Hypothalamus (tissue), 51 donors: Measurements from ENCODE around the gene MTMR3.
"Not testable (repeated sequence)": the region's sequence is repeated elsewhere in the genome, so short reads cannot be mapped to it uniquely, and the experiment has no call there.

ENCODE experiments used
- DNase-seq, 51 donors: peaks; one replicate each; lab custom pipeline; 2025; lab: John Stamatoyannopoulos, UW

MTMR3 gene

DNA sequence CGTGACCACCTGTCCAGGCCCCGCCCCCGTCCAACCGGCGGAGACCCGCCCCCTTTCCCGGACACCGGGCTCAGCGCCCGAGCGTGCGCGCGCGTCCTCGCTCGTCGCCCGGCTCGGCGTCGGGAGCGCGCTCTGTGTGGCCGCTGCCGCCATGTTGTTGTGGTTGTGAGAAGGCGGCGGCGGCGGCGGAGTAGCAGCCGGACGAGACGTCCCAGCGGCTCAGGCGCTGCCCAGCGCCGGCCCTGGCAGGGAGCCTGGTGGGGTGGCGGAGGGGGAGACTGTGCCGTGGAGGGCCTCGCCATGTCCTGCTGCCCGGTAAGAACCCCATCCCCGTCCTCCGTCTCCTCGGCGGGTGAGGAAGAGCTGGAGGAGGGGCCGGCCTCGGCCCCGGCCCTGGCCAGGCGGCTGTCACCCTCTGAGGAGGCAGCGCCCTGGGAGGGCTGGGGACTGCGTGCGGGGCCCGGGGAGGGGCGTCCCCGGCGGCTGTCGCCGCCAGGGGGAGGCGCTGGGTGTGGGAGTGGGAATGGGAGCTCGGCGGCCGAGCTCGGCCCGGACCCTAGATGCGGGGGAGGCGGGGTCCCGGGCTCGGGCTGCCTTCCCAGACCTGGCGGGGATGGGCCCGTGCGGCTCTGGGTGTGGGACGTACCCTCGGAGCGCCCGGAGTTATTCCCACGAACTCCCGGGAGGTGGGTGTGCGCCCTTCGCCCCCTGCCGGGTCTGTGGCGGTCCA is at the start of gene MTMR3:
Gene MTMR3, plus strand, starts transcription at position 130 of the 730 bp plus-strand sequence. CDS start 87,886 bp downstream, outside the sequence.
- peak; percentile 62 to 95 (median 87) for DNase-seq

DNA sequence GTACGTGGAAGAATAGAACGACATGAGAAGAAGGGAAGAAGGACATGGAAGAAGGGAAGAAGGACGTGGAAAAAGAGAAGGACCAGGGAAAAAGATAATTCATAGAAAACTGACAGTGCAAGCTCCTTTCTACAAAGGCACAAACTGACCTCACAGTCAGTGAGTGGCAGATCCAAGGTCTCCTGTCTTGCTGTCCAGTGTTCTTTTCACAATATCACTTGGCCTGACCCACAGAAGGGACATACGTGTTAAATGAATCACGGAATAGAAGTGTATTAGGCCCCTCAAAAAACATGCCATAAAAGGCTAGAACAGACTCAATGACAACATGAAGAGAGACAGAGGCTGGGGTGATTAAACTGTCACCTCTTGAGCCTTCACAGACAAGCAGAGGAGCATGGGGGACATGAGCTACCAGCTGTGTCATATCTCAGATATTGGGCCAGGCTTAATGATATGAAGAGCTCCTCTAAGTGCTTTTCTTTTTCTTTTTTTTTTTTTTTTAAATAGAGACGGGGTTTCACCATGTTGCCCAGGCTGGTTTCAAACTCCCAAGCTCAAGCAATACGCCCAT is 49.5 kb upstream of the MTMR3 start:
- DNase-seq, result no peak

DNA sequence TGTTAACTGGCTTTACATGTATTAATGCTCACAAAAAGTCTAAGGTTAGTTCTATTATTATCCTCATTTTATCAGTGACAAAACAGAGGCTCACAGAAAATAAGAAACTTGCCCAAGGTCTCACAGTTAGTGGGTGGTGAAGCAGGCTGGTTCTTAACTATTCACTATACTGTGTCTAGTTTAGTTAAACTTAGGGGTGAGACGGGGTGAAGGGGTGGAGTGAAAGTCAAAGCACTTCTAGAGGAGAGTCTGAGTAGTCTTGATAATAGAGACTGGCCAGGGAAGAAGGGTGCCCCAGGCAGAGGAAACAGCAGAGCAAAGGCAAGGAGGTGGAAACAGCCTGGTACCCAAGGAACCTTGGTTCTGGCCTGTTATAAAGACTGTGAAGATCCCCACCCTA is 48.9 kb upstream of the MTMR3 start:
- DNase-seq, result no peak

DNA sequence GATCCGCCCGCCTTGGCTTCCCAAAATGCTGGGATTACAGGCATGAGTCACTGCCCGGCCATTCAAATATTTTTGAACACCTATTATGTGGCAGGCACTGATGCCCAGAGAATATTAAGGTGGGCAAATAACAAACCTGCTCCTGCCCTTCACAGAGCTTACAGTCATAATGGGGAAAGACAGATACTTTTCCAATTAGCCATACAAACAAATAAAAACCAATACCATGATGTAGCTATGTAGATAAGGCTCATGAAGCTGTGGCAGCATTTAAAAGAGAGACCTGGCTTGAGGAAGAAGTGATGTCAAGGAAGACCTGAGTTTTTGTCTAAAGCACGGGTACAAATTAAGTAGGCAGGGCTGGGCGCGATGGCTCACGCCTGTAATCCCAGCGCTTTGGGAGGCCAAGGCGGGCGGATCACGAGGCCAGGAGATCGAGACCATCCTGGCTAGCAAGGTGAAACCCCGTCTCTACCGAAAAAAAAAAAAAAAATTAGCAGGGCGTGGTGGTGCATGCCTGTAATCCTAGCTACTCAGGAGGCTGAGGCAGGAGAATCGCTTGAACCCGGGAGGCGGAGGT is 46.1 kb upstream of the MTMR3 start:
- DNase-seq, result not testable (repeated sequence)

DNA sequence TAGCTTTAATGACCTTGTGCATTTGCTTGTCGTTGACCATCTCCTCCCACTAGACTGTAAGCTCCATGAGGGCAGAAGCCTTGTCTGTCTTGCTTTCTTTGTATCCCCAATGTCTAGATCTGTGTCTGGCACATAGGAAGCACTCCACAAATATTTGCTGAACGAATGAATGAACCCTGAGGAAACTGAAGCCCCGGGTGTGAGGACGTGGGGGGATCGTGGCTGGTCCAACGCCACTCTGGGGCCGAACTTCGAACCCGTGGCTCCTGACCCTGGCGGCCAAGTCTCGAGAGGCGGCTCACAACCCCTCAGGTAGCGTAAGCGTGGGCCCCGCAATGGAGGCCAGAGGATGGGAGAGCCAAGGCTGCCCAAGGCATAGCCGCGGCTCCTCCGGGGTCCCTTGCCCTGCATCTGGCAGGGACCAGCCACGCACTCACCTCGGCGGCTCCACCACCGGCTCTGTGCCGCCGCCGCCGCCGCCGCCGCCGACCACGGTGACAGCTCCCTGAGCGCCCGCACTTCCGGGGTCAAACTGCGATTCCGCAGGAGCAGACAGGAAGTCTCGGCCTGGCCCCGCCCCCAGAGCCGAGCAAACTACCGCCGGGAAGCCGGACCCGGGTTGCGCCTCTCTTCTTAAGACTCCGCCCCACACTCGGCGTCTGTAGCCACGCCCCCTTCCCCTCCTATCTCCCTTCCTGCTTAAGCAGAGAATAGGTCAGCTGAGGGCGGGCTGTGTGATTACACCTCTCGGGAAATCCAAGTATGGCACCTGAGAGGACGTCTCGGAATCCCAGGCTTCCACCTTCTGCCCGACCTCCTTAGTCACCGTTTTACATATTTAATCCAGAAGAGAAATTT is 45.0 kb upstream of the MTMR3 start, which contains the start of gene ASCC2:
Gene ASCC2, minus strand, starts transcription at position 534 of the 858 bp plus-strand sequence. CDS start 5,949 bp downstream, outside the sequence.
- DNase-seq, result peak; percentile 47 to 97 (median 93)

DNA sequence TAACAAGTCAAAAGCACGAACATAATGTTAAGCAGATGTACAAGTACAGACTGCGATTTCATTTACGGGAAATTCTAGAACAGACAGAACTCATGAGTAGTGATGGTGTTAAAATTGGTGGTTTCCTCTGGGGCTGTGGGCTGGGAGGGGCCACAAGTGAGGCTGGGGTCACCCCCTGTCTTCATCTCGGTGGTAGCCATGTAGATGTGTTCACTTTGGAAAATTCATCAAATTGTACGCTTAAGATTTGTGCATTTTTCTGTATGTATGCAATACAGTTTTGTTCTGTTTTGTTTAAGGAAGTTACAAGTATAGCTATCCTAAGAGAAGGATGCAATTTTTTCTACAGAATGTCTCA is 44.4 kb upstream of the MTMR3 start:
- DNase-seq, result no peak

DNA sequence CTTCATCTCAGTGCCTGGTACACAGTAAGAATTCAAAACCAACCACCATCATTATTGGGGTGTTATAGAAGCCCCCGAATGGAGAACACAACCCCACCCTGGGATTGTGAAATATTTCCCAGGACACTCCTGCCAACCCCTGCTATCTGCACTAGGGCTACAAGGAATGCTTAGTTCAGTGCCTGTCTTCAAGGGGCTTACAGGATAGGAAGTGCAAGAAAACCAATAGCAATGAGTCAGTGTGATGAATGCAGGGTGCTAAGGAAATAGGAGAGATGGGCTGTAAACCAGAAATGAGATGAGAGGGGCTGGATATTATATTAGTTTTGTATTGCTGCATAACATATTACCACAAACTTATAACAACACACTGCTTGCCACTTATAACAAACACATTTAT is 43.9 kb upstream of the MTMR3 start:
- DNase-seq, result no peak

DNA sequence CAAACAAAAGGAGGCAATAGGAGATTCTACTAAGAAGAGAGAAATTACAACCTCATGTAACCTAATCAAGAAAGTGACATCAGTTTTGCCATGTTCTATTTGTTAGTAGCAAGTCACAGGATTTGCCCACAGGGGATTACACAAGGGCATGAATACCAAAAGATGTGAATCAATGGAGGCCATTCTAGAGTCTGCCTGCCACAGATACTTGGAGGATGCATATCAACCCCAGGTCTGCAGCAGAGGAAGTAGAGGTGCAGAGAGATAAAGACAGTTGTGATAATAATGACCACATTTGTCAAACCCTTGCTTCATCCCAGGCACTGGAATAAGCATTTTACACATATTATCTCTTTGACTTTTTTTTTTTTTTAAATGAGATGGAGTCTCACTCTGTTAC is 42.5 kb upstream of the MTMR3 start:
- DNase-seq, result no peak

DNA sequence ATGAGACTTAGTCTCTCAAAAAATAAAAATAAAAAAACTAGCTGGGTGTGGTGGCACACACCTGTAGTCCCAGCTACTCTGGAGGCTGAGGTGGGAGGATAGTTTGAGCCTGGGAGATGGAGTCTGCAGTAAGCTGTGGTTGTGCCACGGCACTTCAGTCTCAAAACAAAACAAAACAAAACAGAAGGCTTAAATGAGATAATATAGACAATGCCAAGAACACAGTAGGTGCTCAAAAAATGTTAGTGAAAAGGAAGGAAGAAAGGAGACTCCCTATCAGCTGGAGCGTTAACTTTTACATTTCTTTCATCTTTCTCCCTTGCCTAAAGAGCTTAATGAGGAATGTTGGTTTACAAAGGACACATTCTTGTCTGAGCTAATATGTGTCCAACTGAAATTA is 40.8 kb upstream of the MTMR3 start:
- no peak for DNase-seq

DNA sequence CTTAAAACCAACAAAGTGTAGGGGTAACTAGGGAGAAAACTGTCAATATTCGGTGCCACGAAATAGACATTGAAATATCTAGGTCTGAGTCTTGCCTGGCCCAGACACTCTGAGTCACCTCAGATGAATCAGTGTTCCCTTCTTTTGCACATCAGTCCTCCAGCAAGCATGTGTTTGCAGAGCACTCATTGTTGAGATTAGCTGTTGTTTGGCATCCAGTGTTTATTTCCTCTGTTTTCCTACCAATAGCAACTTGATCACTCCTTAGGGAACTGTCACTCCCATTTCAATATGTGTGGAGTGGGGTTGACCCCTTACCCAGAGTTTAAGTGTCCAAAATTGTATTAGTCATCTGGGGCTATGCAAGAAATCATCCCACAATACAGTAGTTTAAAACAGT is 40.2 kb upstream of the MTMR3 start:
- DNase-seq, result peak in 2 of 51 donors; percentile 31 to 38

DNA sequence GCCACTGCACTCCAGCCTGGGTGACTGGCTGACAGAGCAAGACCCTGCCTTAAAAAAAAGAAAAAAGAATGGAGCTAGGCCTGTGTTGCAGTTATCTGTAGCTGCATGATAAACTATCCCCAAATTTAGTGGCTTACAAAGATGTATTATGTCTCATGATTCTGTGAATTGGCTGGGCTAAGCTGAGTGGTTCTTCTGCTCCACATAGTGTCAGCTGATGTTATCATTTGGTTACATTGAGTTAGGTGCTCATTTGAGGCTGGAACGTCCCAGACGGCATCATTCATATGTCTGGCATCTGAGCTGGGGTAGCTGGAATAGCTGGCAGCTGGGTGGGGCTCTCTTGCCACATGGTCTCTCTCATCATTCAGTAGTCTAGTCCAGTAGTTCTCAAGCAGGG is 36.7 kb upstream of the MTMR3 start:
- no peak for DNase-seq

DNA sequence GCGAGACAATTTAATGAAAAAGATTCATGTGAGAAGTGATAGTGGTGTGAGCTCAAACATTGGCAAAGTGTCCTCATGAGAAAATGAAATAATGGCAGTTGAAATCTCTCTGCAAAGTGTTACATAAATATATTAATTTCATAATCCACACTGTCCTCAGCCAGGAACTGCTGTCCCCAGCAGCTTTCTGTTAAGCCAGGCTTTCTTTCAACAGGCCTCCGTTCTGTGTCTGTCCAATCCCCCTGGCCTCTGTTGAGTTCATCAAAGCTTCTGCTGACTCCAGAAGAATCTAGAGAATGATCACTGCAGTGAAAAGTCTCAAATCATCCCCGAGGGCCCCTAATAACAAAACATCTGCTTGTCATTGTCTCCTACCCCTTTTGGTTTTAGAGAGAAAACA is 34.9 kb upstream of the MTMR3 start:
- DNase-seq, result no peak

DNA sequence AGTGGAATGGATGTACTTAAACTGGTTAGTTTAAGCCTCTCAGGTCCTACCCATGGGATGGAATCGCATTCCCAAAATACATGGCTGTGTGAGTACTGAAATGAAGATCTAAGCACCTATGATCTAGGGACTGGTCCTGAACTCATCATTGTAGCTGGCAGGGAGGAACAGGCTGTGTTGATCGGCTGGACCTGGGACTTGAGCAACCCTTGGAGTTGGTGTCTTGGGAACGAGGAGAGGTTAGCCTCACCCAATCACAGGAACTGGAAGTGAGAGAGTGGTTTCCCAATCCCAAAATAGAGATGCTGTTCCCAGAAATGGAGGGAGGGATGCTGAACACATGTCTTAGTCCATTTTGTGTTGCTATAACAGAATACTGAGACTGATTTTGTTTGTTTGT is 28.5 kb upstream of the MTMR3 start:
- no peak for DNase-seq

DNA sequence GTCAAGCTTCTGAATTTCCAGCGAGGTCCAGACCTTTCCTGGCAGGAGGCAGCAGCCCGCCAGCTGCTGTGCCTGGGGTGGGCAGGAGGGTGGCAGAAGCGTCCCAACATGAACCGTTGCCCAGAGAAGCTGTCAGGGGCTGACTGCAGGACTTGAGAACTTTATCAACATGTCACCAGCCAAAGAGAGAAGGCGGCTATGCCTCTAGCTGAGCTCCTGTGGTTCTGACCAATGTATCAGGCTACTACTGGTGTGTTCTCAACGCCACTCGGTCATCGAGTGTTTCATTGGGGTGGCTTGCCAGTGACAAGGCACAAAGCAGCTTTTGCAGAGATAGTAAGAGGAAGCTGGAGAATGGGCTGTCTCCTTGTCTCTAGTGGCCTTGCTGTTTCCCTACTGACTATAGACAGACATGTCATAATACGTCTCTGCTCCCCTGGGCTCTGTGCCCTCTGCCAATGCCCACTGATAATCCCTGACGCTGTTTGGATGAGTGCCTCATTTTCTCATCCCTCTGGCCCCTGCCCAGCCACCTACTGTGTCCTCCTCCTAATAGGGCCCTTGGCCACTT is 27.3 kb upstream of the MTMR3 start:
- DNase-seq, result peak in 8 of 51 donors; percentile 6 to 27 (median 12)

DNA sequence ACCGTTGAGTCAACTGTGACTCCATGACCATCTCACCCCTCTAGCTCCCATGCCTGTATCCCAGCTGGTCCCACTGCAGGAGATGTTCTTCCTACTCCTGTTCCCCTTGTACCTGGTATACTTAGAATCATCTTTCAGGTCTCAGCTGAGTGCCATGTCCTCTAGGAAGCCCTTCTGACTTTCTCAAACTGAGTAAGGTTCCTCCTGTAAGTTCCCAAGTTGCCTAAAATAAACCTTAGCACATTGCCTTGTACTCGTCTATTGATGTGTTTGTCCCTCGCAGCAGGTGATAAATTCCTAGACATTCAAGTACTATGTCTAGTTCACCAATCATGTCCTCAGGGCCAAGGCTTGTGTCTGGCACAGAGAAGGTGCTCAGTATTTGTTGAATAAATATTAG is 26.5 kb upstream of the MTMR3 start:
- DNase-seq, result no peak

DNA sequence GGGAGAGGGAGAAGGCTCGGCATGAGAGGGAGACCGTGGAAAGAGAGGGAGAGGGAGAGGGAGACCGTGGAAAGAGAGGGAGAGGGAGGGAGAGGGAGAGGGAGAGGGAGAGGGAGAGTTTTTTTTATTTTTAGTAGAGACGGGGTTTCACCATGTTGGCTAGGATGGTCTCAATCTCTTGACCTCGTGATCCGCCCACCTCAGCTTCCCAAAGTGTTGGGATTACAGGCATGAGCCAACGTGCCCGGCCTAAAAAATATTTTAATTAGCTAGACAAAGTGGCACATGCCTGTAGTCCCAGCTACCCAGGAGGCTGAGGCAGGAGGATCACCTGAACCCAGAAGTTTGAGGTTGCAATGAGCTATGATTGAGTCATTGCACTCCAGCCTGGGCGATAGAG is 23.9 kb upstream of the MTMR3 start:
- DNase-seq, result not testable (repeated sequence)

DNA sequence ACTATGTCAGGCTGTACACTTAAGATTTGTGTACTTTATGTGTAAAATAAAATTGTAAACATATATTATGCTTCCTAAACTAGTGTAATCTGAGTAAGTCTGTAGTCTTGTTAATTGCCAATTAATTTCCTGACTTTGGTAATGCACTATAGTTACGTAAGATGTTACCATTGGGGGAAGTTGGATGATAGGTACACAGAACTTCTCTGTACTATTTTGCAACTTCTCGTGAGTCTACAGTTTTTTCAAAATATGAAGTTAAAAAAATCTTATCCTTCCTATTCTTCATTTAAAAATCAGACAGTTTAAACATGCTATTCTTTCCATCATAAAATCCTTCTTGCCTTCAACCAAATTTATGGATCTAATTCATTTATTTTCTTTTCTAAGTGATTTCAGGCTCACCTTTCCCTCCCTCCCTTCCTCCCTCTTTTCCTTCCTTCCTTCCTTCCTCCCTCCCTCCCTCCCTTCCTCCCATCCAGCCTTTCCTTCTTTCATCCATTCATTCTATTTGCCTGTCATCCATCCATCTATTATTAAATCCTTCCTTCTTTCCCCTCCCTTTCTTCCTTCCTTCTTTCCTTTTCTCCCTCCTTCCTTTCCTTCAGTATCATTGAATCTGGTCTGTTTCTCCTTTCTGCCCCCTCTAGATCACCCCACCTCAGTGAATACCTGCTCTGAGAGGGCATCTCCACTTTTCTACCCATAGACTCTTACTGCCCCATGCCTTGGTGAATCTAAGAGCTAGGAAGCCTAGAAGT is 22.8 kb upstream of the MTMR3 start:
- DNase-seq, result no peak

DNA sequence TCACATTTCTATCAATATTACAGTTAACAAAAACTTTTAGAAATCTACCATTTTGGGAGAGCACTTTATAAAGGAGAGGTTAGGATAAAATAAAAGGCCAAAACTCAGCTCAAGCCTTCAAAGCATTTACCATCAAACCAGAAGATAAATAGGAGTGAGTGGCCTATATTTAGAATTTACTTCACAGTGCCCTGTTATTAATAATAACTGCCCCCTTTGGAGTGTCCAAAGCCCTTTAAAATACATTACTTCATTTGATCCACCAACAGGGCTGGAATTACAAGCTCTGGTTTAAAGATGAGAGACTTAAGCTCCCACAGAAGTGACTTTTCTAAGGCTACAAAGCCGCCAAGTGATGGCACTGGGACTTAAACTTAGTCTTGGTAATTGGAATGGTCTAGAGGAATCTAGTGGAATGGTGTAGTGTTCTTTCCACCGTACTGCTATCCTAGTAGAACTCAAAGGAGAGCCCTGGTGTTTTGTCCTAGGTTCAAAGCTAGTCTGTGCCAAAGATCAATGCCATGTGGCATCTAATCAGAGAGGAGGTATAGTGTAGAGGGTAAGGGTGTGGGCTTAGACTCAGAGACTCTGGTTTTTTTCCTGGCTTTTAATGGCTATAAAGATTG is 21.2 kb upstream of the MTMR3 start:
- no peak for DNase-seq

DNA sequence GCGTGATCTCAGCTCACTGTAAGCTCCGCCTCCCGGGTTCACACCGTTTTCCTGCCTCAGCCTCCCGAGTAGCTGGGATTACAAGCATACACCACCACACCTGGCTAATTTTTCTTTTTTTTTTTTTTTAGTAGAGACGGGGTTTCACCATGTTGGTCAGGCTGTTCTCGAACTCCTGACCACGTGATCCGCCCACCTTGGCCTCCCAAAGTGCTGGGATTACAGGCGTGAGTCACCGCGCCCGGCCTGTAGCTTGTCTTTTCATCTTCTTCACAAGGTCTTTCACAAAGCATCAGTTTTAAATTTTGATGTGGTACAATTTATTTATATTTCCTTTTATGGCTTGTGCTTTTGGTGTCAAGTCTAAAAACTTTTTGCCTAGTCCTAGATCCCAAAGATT is 17.4 kb upstream of the MTMR3 start:
- DNase-seq, result not testable (repeated sequence)

DNA sequence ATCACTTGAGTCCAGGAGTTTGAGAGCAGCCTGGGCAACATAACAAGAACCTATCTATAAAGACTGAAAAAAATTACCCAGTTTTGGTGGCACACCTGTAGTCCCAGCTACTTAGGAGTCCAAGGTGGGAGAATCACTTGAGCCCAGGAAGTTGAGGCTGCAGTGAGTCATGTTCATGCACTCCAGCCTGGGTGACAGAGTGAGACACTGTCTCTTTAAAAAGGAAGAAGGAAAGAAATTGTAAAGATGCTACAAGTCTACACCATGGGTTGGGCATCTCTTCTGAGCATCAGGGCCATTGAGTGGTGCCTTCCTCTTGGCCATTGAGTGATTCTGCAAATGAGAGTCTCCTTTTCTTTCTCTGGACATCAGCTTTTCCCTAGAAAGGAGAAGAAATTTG is 15.7 kb upstream of the MTMR3 start:
- DNase-seq, result no peak
